VCaP (cell line): ENCODE measurements around the gene SLC24A2.

Experiments used
- H3K27ac ChIP-seq: fragments of 450-650 bp; 2 replicates; pipeline ENCODE4 v1.5.1; 2017
- CTCF ChIP-seq: fragments of 450-650 bp; conservative IDR thresholded peaks from 2 replicates; pipeline ENCODE4 v1.5.1; 2017; ENCODE audit warnings: mild to moderate bottlenecking, moderate library complexity

Gene SLC24A2

GRCh38 chr9:19759066-19759465 lies 29.8 kb downstream of the SLC24A2 start:
- H3K27ac ChIP-seq = peak overlapping the region; percentile 62
- TF ChIP-seq CTCF = no peak

DNA sequence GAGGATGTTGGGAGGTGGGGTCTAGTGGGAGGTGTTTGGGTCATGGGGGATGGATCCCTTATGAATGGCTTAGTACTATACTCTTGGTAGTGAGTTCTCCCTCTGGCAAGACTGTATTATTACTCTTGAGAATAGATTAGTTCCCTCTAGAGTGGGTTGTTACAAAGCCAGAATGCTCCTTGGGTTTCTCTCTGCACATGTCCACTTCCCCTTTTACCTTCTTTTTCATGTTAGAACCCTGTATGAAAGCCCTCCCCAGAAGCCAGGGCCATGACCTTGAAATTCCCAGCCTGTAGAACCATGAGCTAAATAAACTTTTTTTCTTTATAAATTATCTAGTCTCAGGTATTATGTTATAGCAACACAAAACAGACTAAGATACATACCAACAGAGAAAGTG lies 31.1 kb downstream of the SLC24A2 start:
- TF ChIP-seq CTCF = no peak

GRCh38 chr9:19754921-19755320 lies 33.9 kb downstream of the SLC24A2 start:
- TF ChIP-seq CTCF = no peak
- peak overlapping the region; percentile 62; the same call in 1 of the 2 replicates for H3K27ac ChIP-seq

More for the DNA sequence above, 31.1 kb downstream of the SLC24A2 start:
- H3K27ac ChIP-seq = peak overlapping the region; percentile 62

GRCh38 chr9:19748278-19749126 lies 40.3 kb downstream of the SLC24A2 start:
- no peak for TF ChIP-seq CTCF
- H3K27ac ChIP-seq = no peak overlapping the region

GRCh38 chr9:19746223-19746622 lies 42.6 kb downstream of the SLC24A2 start:
- no peak for TF ChIP-seq CTCF
- H3K27ac ChIP-seq = no peak overlapping the region

GRCh38 chr9:19741178-19741577 lies 47.7 kb downstream of the SLC24A2 start:
- no peak for TF ChIP-seq CTCF
- H3K27ac ChIP-seq = peak overlapping the region; percentile 79
